ENCODE results near the gene HMGCS2.

Gene HMGCS2

DNA sequence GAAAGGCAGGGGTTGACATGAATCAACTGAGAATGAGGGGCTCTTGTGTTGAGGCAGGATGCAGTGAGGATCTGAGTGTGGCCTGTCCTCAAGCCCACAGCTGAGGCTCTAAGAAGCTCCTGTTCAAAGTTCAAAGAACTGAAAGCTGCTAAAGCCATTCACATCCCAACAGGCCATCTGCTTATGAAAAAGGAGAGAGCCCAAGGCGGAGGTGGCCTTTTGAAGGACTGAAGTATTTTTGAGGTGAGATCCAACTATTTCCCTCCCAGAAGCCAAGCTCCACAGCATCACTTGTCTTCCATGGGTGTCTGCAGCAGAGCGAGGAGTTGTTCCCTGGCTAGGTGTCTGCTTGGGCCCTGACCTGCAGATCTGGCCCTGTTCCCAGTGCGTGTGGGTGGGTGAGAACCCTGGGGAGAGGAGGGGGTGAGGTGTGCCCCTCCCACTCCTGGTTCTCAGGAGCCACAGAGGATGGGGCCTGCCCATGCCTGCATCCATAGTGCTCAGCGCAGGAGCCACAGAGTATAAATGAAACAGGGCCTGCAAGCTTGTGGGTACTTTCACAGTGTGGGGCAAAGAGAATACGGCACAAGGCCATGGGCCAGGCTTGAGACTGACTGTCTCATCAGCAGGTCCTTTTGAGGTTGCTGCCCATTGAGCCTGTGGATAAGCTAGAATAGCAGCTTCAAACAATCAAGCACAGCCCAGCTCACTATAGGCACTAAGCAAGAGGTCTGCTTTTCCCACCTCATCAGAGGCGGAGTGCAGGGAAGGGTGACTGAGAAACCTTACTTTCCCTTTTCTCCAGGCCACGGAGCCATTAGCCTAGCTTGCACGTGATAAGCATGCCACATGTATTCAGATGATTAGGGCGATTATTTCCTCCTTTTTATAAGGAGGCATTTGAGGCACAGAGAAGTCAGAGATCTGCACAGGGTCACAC lies 26.8 kb upstream of the HMGCS2 start:
- DNase-seq, result no peak
- Histone ChIP-seq H3K27ac (no peak overlapping the region), H3K27me3 (replicated peaks) (no peaks in the 10 kb centered on the region), H3K4me3 (ENCODE audit: low read depth, low read length) (no peak overlapping the region), H3K36me3 (replicated peaks) (no peaks in the 10 kb centered on the region)
- in situ Hi-C loops (cut with HindIII; ENCODE audit: low pct_ligation_motif_present, low sequenced_read_pairs), result no loop called here
- TF ChIP-seq, protein P1, sequence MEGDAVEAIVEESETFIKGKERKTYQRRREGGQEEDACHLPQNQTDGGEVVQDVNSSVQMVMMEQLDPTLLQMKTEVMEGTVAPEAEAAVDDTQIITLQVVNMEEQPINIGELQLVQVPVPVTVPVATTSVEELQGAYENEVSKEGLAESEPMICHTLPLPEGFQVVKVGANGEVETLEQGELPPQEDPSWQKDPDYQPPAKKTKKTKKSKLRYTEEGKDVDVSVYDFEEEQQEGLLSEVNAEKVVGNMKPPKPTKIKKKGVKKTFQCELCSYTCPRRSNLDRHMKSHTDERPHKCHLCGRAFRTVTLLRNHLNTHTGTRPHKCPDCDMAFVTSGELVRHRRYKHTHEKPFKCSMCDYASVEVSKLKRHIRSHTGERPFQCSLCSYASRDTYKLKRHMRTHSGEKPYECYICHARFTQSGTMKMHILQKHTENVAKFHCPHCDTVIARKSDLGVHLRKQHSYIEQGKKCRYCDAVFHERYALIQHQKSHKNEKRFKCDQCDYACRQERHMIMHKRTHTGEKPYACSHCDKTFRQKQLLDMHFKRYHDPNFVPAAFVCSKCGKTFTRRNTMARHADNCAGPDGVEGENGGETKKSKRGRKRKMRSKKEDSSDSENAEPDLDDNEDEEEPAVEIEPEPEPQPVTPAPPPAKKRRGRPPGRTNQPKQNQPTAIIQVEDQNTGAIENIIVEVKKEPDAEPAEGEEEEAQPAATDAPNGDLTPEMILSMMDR (IDR thresholded peaks at IDR 0.05; ENCODE audit: low read depth, low read length, missing control alignments), result no peak

DNA sequence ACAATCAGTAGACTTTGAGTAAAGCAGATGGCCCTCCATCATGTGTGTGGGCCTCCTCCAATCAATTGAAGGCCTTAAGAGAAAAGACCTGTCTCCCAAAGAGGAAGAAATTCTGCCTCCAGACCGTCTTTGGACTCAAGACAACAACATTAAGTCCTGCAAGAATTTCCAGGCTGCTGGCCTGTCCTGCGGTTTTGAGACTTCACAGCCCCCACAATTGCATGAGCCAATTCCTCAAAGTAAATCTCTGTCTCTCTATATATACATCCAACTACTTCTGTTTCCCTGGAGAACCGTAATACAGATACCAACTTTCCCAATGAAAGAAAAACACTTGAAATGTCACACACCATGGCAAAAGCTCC lies 26.2 kb upstream of the HMGCS2 start:
- in situ Hi-C loops (cut with HindIII; ENCODE audit: low pct_ligation_motif_present, low sequenced_read_pairs), result no loop called here
- Histone ChIP-seq H3K27me3 (replicated peaks) (no peaks in the 10 kb centered on the region), H3K4me3 (ENCODE audit: low read depth, low read length) (no peak overlapping the region), H3K27ac (no peak overlapping the region), H3K36me3 (replicated peaks) (no peaks in the 10 kb centered on the region)
- no peak for DNase-seq
- TF ChIP-seq, protein P1 (IDR thresholded peaks at IDR 0.05; ENCODE audit: low read depth, low read length, missing control alignments), result no peak

DNA sequence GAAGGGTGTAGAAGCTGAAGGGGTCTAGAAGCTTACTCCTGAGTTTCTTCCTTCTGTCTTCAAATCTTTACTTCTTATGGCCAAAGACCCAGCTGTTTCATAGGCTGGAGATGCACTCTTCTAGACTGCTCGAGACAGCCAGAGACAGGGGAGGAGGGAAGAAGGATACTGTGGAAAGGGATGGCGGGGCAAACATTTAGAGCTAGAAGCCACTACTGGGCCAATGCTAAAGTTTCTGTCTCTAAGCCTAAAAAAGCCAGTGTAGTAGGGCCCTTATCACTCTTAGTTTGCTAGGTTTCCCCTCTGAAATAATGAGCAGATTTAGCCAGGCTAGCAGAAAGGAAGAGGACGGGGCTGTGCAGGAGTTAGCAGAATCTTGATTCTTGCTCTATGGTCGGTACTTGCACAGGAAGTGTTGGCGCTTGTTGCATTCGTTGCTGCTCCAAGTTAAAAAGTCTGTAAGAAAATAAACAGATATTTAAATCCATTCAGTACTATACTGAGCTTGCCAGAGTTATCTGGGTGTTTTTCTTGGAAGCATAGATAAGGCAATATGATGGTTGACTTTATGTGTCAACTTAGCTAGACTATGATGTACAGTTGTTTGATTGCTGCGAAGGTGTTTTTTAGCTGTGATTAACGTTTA lies 25.6 kb upstream of the HMGCS2 start:
- in situ Hi-C loops (cut with HindIII; ENCODE audit: low pct_ligation_motif_present, low sequenced_read_pairs), result no loop called here
- Histone ChIP-seq H3K27ac (no peak overlapping the region), H3K36me3 (replicated peaks) (no peaks in the 10 kb centered on the region), H3K27me3 (replicated peaks) (no peaks in the 10 kb centered on the region), H3K4me3 (ENCODE audit: low read depth, low read length) (no peak overlapping the region)
- TF ChIP-seq, protein P1 (IDR thresholded peaks at IDR 0.05; ENCODE audit: low read depth, low read length, missing control alignments), result no peak
- DNase-seq, result no peak

DNA sequence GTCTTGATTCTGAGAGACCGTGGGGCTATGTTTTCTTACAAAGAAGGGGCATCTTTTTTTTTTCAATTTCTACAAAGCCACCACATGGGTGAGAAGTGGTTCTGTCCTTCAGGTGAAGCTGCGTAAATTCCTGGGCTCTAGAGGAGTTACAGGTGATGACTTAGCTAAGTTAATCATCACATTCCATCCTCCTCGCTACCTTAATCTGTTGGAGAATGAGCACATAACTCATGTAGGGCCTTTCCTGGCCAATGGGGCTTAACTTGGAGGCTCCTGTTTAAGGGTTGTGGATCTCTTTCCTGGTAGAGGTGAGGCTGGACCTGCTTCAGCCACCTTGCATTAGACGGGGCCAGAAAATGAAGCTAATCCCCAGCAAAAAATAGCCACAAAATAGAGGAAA lies 22.7 kb upstream of the HMGCS2 start:
- no peak overlapping the region for H3K27ac ChIP-seq
- DNase-seq, result no peak
- TF ChIP-seq, protein P1 (IDR thresholded peaks at IDR 0.05; ENCODE audit: low read depth, low read length, missing control alignments), result no peak
- no peak overlapping the region for H3K4me3 ChIP-seq (ENCODE audit: low read depth, low read length)
- no peaks in the 10 kb centered on the region for H3K27me3 ChIP-seq (replicated peaks)
- H3K36me3 ChIP-seq (replicated peaks), result no peaks in the 10 kb centered on the region
- in situ Hi-C loops (cut with HindIII; ENCODE audit: low pct_ligation_motif_present, low sequenced_read_pairs), result no loop called here

DNA sequence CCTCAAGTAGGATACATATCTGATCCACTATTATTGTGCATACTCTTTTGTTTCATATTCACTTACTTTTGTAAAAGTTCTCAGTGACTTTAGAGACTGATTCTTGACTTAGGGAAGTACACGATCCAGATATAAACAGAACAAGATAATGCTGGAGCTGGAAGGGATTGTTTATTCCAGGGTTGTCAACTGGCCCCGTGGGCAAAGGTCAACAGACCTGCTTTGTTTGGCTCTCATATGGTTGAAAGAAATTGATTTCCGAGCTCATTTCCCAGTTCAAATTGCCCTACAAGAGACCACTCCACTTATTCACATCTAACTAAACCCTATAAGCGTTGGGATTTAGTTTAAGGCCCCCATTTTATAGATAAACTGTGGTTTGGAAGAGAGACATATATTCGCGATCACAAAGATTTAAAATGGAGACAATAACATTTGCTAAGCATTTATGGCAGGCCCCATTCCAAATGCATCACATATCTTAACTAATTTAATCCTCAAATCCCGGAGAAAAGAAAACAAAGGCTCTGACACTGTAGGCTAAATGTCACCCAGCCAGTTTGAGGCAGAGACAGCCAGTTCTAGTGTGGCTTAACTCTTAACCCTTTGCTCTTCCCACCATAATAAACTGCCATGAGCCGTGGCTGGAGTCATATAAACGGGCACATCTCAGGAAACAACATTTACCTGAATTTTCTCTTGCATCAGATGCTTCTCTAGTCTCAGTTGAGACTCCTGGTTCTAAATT lies 21.9 kb upstream of the HMGCS2 start:
- H3K36me3 ChIP-seq (replicated peaks), result no peaks in the 10 kb centered on the region
- H3K27ac ChIP-seq, result no peak overlapping the region
- H3K4me3 ChIP-seq (ENCODE audit: low read depth, low read length), result no peak overlapping the region
- no peak for DNase-seq
- no peaks in the 10 kb centered on the region for H3K27me3 ChIP-seq (replicated peaks)
- TF ChIP-seq, protein P1 (IDR thresholded peaks at IDR 0.05; ENCODE audit: low read depth, low read length, missing control alignments), result no peak
- in situ Hi-C loops (cut with HindIII; ENCODE audit: low pct_ligation_motif_present, low sequenced_read_pairs), result no loop called here

All from brain microvascular endothelial cell (primary cell).